ENCODE measurements around the gene SNAI3. TPM values are rescaled to one million over a fixed set of nuclear protein-coding genes. Genes with fewer than 3 reads are reported as not detected.

SNAI3 gene
- total RNA-seq, 3 donors from 2014 or later, result 0.28 to 0.82 (median 0.55) TPM

- peak overlapping the region; percentile 83 for H3K4me3 ChIP-seq
- peaks cover 9% of the 10 kb centered on the region for H3K4me1 ChIP-seq (ENCODE audit: low read depth)
- intact Hi-C loops (cut with DNase I, micrococcal nuclease), result no loop called here
- ATAC-seq (peak; percentile 6), DNase-seq (peak; percentile 52 to 65 (median 55))
- H3K36me3 ChIP-seq (ENCODE audit: low read depth), result no peaks in the 10 kb centered on the region
- no peak for TF ChIP-seq CTCF (IDR thresholded peaks at IDR 0.05)
- no peaks in the 10 kb centered on the region for H3K9me3 ChIP-seq
Observed at GRCh38 chr16:88662222-88662842, 24.0 kb downstream of the SNAI3 start.

- ATAC-seq (no peak), DNase-seq (no peak)
- no peak for TF ChIP-seq CTCF (IDR thresholded peaks at IDR 0.05)
- Histone ChIP-seq H3K36me3 (ENCODE audit: low read depth) (no peaks in the 10 kb centered on the region), H3K4me1 (ENCODE audit: low read depth) (peaks cover 9% of the 10 kb centered on the region), H3K9me3 (no peaks in the 10 kb centered on the region), H3K4me3 (no peak overlapping the region)
- intact Hi-C loops (cut with DNase I, micrococcal nuclease), result no loop called here
Observed at GRCh38 chr16:88661468-88661867, 24.8 kb downstream of the SNAI3 start.

- H3K4me1 ChIP-seq (ENCODE audit: low read depth), result peaks cover 9% of the 10 kb centered on the region
- no peaks in the 10 kb centered on the region for H3K9me3 ChIP-seq
- intact Hi-C loops (cut with DNase I, micrococcal nuclease), result no loop called here
- TF ChIP-seq CTCF (IDR thresholded peaks at IDR 0.05), result no peak
- no peak for ATAC-seq
- DNase-seq, result no peak
- no peaks in the 10 kb centered on the region for H3K36me3 ChIP-seq (ENCODE audit: low read depth)
- H3K4me3 ChIP-seq, result no peak overlapping the region
Observed at GRCh38 chr16:88659160-88659559, 27.1 kb downstream of the SNAI3 start.

- intact Hi-C loops (cut with DNase I, micrococcal nuclease), result no loop called here
- Histone ChIP-seq H3K36me3 (ENCODE audit: low read depth) (no peaks in the 10 kb centered on the region), H3K4me1 (ENCODE audit: low read depth) (peaks cover 6% of the 10 kb centered on the region), H3K9me3 (no peaks in the 10 kb centered on the region), H3K4me3 (no peak overlapping the region)
- ATAC-seq (no peak), DNase-seq (no peak)
- no peak for TF ChIP-seq CTCF (IDR thresholded peaks at IDR 0.05)
Observed at GRCh38 chr16:88658714-88659113, 27.6 kb downstream of the SNAI3 start.

GRCh38 chr16:88657371-88657770, 28.9 kb downstream of the SNAI3 start:
- no peak overlapping the region for H3K4me3 ChIP-seq
- no peak for TF ChIP-seq CTCF (IDR thresholded peaks at IDR 0.05)
- no peaks in the 10 kb centered on the region for H3K9me3 ChIP-seq
- H3K4me1 ChIP-seq (ENCODE audit: low read depth), result peaks cover 6% of the 10 kb centered on the region
- no peaks in the 10 kb centered on the region for H3K36me3 ChIP-seq (ENCODE audit: low read depth)
- no peak for DNase-seq
- no peak for ATAC-seq
- intact Hi-C loops (cut with DNase I, micrococcal nuclease), result no loop called here

Data from mucosa of descending colon (tissue), 3 donors.